BLaER1 (cell line): ENCODE measurements around the gene CCDC85C.

Experiments used
- H3K27ac ChIP-seq: shearing (Covaris generic); formaldehyde crosslinking; 2 replicates; pipeline ENCODE4 v1.8.1; 2022
- H3K27me3 ChIP-seq: shearing (Covaris generic); formaldehyde crosslinking; 2 replicates; pipeline ENCODE4 v1.8.1; 2022
- H3K36me3 ChIP-seq: shearing (Covaris generic); formaldehyde crosslinking; 2 replicates; pipeline ENCODE4 v1.8.1; 2022
- H3K4me1 ChIP-seq: shearing (Covaris generic); formaldehyde crosslinking; 2 replicates; pipeline ENCODE4 v1.8.1; 2022
- H3K4me2 ChIP-seq: shearing (Covaris generic); formaldehyde crosslinking; 2 replicates; pipeline ENCODE4 v1.8.1; 2022
- H3K4me3 ChIP-seq: shearing (Covaris generic); formaldehyde crosslinking; 2 replicates; pipeline ENCODE4 v1.8.1; 2022
- H3K9ac ChIP-seq: shearing (Covaris generic); formaldehyde crosslinking; 2 replicates; pipeline ENCODE4 v1.8.1; 2022
- H3K9me3 ChIP-seq: shearing (Covaris generic); formaldehyde crosslinking; 2 replicates; pipeline ENCODE4 v1.8.1; 2022
- H4K20me1 ChIP-seq: shearing (Covaris generic); formaldehyde crosslinking; 2 replicates; pipeline ENCODE4 v1.8.1; 2022
- Cebpa-rat ChIP-seq: shearing (Covaris generic); IDR thresholded peaks from 2 replicates; pipeline ENCODE4 v1.8.1; 2022

CCDC85C gene

DNA sequence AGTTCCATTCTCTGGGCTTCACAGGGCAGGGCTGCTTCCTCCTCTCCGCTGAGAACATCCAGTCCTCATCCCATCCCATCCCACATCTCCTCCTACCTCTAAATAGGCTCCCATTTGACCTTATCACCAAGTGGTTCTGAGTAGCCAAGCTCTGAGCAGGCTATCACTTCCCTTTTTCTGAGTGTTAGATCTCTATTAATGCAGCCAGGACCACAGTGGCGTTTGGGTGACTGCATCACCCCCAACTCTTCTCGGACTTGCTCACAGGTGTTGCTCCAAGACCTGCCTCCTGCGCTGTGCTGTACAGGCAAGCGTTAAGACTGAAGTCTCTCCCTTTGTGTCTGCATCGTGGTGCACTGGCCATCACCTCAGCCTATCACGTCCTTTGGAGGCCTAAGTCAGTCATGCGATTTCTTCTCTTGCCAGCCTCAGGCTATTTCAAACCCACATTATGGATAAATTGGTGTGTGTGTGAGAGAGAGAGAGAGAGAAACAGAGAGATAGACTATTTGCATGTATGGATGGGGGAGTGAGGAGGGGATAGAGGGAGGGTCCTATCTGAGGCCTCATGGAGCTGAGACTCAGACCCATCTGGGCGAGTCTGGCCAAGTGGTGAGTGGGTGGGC lies 28.5 kb upstream of the CCDC85C start:
- H3K4me3 ChIP-seq: no peak overlapping the region
- no peaks in the 10 kb centered on the region for H4K20me1 ChIP-seq
- H3K36me3 ChIP-seq: no peaks in the 10 kb centered on the region
- no peaks in the 10 kb centered on the region for H3K27me3 ChIP-seq
- H3K4me1 ChIP-seq: peaks cover 63% of the 10 kb centered on the region
- H3K9me3 ChIP-seq: no peaks in the 10 kb centered on the region
- no peak overlapping the region for H3K27ac ChIP-seq
- no peak overlapping the region for H3K9ac ChIP-seq
- H3K4me2 ChIP-seq: peak overlapping the region; percentile 95
- TF ChIP-seq Cebpa-rat: no peak

DNA sequence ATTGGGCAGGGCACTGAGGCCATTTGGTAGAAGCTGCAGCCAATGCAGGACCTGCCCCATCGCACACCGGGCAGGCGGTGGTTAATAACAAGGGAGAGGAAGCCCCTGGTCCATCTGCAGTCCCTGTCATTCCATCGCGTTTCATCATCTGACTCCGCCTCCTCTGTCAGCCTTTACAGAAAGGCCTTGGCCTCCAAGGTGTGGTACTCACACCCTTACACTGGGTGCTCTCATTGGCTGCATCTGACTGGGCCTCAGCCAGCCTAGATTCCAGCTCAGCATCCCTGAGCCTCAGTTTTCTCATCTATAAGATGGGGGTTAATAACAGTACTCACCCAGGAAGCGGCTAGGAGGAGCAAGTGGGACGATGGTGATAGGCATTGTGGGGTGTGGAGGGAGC lies 26.2 kb upstream of the CCDC85C start:
- TF ChIP-seq Cebpa-rat: no peak
- H3K9ac ChIP-seq: no peak overlapping the region
- no peak overlapping the region for H3K27ac ChIP-seq
- H3K36me3 ChIP-seq: no peaks in the 10 kb centered on the region
- H3K4me1 ChIP-seq: peaks cover 48% of the 10 kb centered on the region
- H3K9me3 ChIP-seq: no peaks in the 10 kb centered on the region
- H3K4me3 ChIP-seq: no peak overlapping the region
- H4K20me1 ChIP-seq: no peaks in the 10 kb centered on the region
- no peaks in the 10 kb centered on the region for H3K27me3 ChIP-seq
- H3K4me2 ChIP-seq: no peak overlapping the region

DNA sequence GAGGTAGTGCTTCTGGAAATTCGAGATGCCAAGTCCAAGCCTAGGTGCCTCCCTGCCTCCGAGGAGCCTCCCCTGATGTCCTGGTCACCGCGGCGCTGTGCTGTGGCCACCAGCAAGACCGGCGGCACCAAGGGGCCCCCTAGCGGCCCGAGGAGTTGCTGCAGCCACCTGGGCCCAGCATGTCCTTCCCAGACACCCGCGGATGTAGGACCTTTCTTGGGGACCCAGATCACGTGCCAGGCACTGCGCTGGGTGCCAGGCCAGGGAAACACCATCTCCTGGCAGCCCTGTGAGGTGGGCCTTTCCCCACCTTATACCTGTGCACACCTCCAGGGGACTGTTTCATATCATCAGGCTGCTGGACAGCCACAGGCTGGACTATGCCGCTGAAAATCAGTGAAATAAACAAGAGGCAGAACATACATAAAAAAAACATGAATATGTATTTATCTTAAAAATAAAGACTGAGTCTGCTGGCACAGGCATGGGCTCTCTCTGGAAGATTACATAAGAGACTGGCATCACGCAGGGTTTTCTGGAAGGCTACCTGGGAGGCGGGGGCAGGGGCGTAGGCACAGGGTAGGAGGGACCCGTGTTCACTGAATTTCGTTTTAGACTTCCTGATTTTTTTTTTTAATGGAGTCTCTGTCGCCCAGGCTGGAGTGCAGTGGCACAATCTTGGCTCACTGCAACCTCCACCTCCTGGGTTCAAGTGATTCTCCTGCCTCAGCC lies 25.0 kb upstream of the CCDC85C start:
- no peak for TF ChIP-seq Cebpa-rat
- Histone ChIP-seq H3K9me3 (no peaks in the 10 kb centered on the region), H3K27ac (no peak overlapping the region), H3K4me2 (peak overlapping the region; percentile 40), H3K27me3 (no peaks in the 10 kb centered on the region), H3K4me1 (peaks cover 46% of the 10 kb centered on the region), H3K9ac (no peak overlapping the region), H3K36me3 (no peaks in the 10 kb centered on the region), H4K20me1 (no peaks in the 10 kb centered on the region), H3K4me3 (no peak overlapping the region)

DNA sequence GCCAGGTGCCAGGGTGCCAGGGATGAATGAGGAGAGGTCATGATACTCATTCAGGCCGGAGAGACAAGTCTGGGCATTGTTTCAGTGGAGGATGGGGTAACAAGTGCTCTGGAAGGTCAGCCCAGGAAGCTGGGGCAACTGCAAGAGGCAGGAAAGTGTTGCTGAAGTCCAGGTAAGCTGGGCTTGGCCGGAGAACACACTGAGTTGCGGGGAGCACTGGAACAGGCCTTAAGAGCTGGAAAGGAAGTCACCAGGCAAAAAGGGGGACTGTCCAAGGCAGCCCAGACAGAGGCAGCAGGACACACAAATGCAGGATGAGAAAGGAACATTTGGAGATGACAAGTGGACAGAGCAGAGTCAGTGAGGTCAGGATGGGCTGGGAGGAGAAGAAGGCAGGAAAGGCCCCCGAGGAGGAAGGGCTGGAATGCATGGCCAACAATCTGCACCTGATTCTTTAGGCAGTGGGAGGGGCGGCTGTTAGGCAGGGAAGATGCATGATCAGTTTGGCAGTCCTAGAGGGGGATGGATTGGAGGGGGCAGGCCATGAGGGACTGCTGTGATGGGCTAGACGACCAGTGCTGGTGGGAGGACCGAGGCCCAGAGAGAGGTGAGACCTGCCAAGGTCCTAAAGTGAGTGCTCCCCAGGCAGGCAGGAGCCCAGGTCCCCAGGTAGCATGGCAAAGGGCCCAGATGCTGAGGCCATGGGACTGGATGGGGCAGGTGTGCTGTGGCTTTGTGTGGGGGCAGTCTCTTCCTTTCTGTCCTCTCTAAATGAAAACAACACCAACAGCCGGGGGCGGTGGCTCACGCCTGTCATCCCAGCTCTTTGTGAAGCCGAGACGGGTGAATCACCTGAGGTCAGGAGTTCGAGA lies 23.7 kb upstream of the CCDC85C start:
- Histone ChIP-seq H3K4me1 (peaks cover 46% of the 10 kb centered on the region), H3K9ac (no peak overlapping the region), H3K36me3 (no peaks in the 10 kb centered on the region), H3K27me3 (no peaks in the 10 kb centered on the region), H3K27ac (no peak overlapping the region), H3K4me3 (no peak overlapping the region), H4K20me1 (no peaks in the 10 kb centered on the region), H3K9me3 (no peaks in the 10 kb centered on the region), H3K4me2 (no peak overlapping the region)
- no peak for TF ChIP-seq Cebpa-rat

DNA sequence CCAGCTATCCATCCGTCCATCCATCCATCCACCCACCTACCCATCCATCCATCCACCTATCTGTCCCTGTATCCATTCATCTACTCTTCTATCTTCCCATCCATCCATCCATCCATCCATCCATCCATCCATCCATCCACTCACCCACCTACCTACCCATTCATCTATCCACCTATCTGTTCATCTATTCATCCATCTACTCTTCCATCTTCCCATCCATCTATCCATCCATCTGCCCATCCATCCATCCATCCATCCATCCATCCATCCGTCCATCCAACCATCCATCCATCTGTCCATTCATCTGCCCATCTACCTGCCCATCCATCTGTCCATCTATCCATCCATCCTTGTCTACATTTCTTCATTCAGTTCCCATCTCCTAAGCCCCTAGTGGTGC lies 23.1 kb upstream of the CCDC85C start:
- Histone ChIP-seq H3K4me3 (no peak overlapping the region), H3K9me3 (no peaks in the 10 kb centered on the region), H3K4me1 (peaks cover 46% of the 10 kb centered on the region), H3K36me3 (no peaks in the 10 kb centered on the region), H3K4me2 (no peak overlapping the region), H3K27ac (no peak overlapping the region), H3K9ac (no peak overlapping the region), H3K27me3 (no peaks in the 10 kb centered on the region), H4K20me1 (no peaks in the 10 kb centered on the region)
- no peak for TF ChIP-seq Cebpa-rat

DNA sequence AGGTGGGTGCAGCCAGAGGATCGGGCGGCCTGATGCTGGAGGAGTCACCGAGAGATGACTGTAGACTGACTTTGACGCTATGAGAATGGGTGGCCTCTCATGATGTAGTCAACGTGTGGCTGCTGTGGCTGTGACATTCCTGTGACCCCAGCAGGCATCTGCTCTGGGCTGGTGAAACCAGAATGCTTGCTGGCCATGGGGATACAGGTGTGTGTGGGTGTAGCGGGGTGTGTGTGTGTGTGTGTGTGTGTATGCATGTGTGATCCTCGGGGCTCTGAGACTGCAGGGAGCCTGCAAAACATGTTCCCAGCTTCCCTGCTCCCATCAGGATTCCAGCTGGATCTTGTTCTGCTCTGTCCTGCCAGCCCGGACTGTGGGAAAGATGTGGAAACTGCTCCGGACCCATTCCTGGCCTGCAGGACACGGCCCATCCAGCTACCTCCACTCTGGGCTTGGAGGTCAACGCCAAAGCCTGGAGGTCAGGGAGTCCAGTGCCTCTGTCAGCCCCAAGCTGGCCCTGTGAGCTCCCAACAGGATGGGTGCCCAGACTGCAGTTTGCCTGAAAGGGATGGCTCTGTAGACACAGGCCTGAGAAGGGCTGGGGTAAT lies 22.1 kb upstream of the CCDC85C start:
- Histone ChIP-seq H3K4me2 (no peak overlapping the region), H3K27me3 (no peaks in the 10 kb centered on the region), H4K20me1 (no peaks in the 10 kb centered on the region), H3K9ac (no peak overlapping the region), H3K27ac (no peak overlapping the region), H3K4me1 (peaks cover 49% of the 10 kb centered on the region), H3K4me3 (no peak overlapping the region), H3K9me3 (no peaks in the 10 kb centered on the region), H3K36me3 (no peaks in the 10 kb centered on the region)
- TF ChIP-seq Cebpa-rat: no peak

DNA sequence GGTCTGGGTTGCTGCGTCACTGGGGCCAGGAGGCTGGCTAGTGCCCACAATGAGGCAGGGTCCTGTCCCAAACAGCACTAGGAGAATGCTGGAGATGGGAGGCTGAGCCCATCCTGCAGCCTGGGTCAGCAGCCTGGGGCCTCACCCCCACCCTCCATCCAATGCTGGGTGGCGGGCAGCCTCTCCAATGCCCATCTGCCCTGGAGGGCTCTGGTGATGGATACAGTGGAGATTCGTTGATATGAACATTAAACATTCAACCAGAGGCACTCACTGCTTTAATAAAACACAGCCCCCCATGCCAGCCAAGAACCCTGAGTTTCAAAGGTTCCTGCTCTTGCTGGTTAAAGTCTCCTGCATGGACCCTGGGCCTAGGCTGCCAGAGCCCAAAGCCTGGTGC lies 21.5 kb upstream of the CCDC85C start:
- Histone ChIP-seq H3K27me3 (no peaks in the 10 kb centered on the region), H4K20me1 (peaks cover 3% of the 10 kb centered on the region; the same call in 1 of the 2 replicates), H3K27ac (no peak overlapping the region), H3K36me3 (no peaks in the 10 kb centered on the region), H3K4me1 (peaks cover 56% of the 10 kb centered on the region), H3K4me2 (peak overlapping the region; percentile 37; the same call in 1 of the 2 replicates), H3K4me3 (no peak overlapping the region), H3K9me3 (no peaks in the 10 kb centered on the region), H3K9ac (no peak overlapping the region)
- no peak for TF ChIP-seq Cebpa-rat

DNA sequence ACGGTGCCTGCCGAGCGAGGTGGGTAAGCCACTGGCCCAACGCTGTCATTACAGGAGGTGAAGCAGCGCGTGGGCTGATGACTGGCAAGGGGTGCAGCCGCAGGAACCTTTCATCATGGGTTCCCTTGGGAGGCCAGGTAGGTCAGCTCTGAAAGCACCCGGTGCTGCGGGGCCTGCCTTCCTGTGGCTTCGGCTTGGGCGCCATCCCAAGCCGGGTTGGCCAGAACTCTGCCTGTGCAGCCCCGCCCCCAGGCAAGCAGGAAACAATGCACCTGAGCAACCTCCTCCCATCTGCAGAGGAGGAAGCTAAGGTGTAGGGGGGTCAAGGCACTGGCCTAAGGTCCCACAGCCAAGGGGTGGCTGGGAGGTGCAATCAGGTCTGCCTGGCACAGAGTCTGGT lies 21.0 kb upstream of the CCDC85C start:
- no peaks in the 10 kb centered on the region for H3K36me3 ChIP-seq
- peaks cover 61% of the 10 kb centered on the region for H3K4me1 ChIP-seq
- H3K9ac ChIP-seq: no peak overlapping the region
- TF ChIP-seq Cebpa-rat: no peak
- peaks cover 6% of the 10 kb centered on the region; the same call in 1 of the 2 replicates for H4K20me1 ChIP-seq
- H3K27ac ChIP-seq: no peak overlapping the region
- H3K4me2 ChIP-seq: peak overlapping the region; percentile 37; the same call in 1 of the 2 replicates
- no peak overlapping the region for H3K4me3 ChIP-seq
- H3K9me3 ChIP-seq: no peaks in the 10 kb centered on the region
- H3K27me3 ChIP-seq: no peaks in the 10 kb centered on the region

DNA sequence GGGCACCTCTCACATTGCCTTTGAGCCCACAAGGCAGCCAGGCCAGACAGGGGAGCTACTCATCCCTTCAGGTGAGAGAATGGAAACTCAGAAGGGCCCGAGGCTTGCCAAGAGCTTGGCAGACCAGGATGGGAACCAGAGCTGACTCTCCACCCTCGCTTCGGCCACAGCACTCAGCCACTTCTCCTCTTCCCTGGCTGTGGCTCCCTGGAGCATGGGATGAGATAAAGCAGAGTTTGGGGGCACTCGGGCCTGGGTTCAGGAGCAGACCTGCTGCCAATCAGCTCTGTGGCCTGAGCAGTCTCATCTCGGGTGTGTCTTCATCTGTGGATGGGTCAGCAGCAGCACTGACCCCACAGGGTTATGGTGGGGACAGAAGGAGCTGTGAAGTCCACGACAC lies 20.0 kb upstream of the CCDC85C start:
- Histone ChIP-seq H4K20me1 (peaks cover 6% of the 10 kb centered on the region; the same call in 1 of the 2 replicates), H3K9ac (no peak overlapping the region), H3K4me2 (no peak overlapping the region), H3K27me3 (no peaks in the 10 kb centered on the region), H3K4me1 (peaks cover 65% of the 10 kb centered on the region), H3K9me3 (no peaks in the 10 kb centered on the region), H3K36me3 (no peaks in the 10 kb centered on the region), H3K27ac (no peak overlapping the region), H3K4me3 (no peak overlapping the region)
- TF ChIP-seq Cebpa-rat: no peak
